ENCODE measurements around the gene TRMT112.
"Not testable (repeated sequence)": the region's sequence is repeated elsewhere in the genome, so short reads cannot be mapped to it uniquely, and the experiment has no call there.

TRMT112 gene

GRCh38 chr11:64312947-64313346 is 4.4 kb downstream of the TRMT112 start:
- no peak for DNase-seq (ENCODE audit: low read depth in 2 of 2)

GRCh38 chr11:64307795-64308194 is 9.6 kb downstream of the TRMT112 start:
- not testable (repeated sequence) for DNase-seq (ENCODE audit: low read depth in 2 of 2)

- no peak for DNase-seq (ENCODE audit: low read depth in 2 of 2)
These were observed 10.3 kb downstream of the TRMT112 start for GRCh38 chr11:64306876-64307622.

- no peak for DNase-seq (ENCODE audit: low read depth in 2 of 2)
These were observed 10.8 kb downstream of the TRMT112 start for GRCh38 chr11:64306563-64306875.

- peak; percentile 33 to 43 for DNase-seq (ENCODE audit: low read depth in 2 of 2)
These were observed 11.4 kb downstream of the TRMT112 start for GRCh38 chr11:64305691-64306562.

GRCh38 chr11:64305075-64305690 is 12.2 kb downstream of the TRMT112 start, which contains the start of gene ESRRA:
TSS of gene ESRRA (plus strand) at chr11:64305524. CDS start at chr11:64307180, 1,656 bp downstream.
- DNase-seq (ENCODE audit: low read depth in 2 of 2), result peak; percentile 97 to 98

- DNase-seq (ENCODE audit: low read depth in 2 of 2), result peak; percentile 85 to 95
These were observed 12.9 kb downstream of the TRMT112 start for GRCh38 chr11:64304316-64305072.

GRCh38 chr11:64304032-64304315 is 13.4 kb downstream of the TRMT112 start:
- DNase-seq (ENCODE audit: low read depth in 2 of 2), result no peak

- no peak for DNase-seq (ENCODE audit: low read depth in 2 of 2)
These were observed 14.0 kb downstream of the TRMT112 start for GRCh38 chr11:64303109-64304031.

GRCh38 chr11:64299847-64300648 is 17.3 kb downstream of the TRMT112 start, which contains the start of gene CATSPERZ:
TSS of gene CATSPERZ (plus strand) at chr11:64300358. CDS start at chr11:64300411, 53 bp downstream.
- no peak for DNase-seq (ENCODE audit: low read depth in 2 of 2)

- no peak for DNase-seq (ENCODE audit: low read depth in 2 of 2)
These were observed 18.2 kb downstream of the TRMT112 start for GRCh38 chr11:64298966-64299846.

GRCh38 chr11:64297699-64298358 is 19.5 kb downstream of the TRMT112 start:
- no peak for DNase-seq (ENCODE audit: low read depth in 2 of 2)

- no peak for DNase-seq (ENCODE audit: low read depth in 2 of 2)
These were observed 20.3 kb downstream of the TRMT112 start for GRCh38 chr11:64296830-64297698.

- DNase-seq (ENCODE audit: low read depth in 2 of 2), result no peak
These were observed 21.1 kb downstream of the TRMT112 start for GRCh38 chr11:64296236-64296635.

GRCh38 chr11:64295760-64296159 is 21.6 kb downstream of the TRMT112 start:
- DNase-seq (ENCODE audit: low read depth in 2 of 2), result no peak

- DNase-seq (ENCODE audit: low read depth in 2 of 2), result no peak
These were observed 22.6 kb downstream of the TRMT112 start for GRCh38 chr11:64294774-64295173.

All from stimulated activated CD8-positive, alpha-beta memory T cell treated with anti-CD3 and anti-CD28 coated beads, Interleukin-7, amount 100 ng/mL, for 1 hour (primary cell).